ENCODE measurements around the gene SEPHS2. TPM values are rescaled to one million over a fixed set of nuclear protein-coding genes. Genes with fewer than 3 reads are reported as not detected.

The SEPHS2 gene
- total RNA-seq, 1 experiment from 2014 or later = 53.5 TPM

GRCh38 chr16:30429678-30430427 lies 15.8 kb downstream of the SEPHS2 start, which contains the start of gene DCTPP1 (continued):
- TF ChIP-seq ATF2 (CRISPR knock-in tag; IDR thresholded peaks at IDR 0.05; ENCODE audit: borderline replicate concordance, low read depth) (no peak), NFYB (CRISPR knock-in tag; conservative IDR thresholded peaks at IDR 0.05; ENCODE audit: low read depth) (peak; percentile 60), NFE2L1 (CRISPR knock-in tag; IDR thresholded peaks at IDR 0.05) (no peak), IRF1 (CRISPR knock-in tag; IDR thresholded peaks at IDR 0.05) (peak; percentile 79), SP1 (CRISPR knock-in tag; conservative IDR thresholded peaks at IDR 0.05) (peak; percentile 92), MYBL2 (CRISPR knock-in tag; IDR thresholded peaks at IDR 0.05) (peak; percentile 85; the same call in 1 of the 2 replicates), FOXP1 (CRISPR knock-in tag; IDR thresholded peaks at IDR 0.05; ENCODE audit: borderline replicate concordance) (peak; percentile 39; the same call in 1 of the 2 replicates)

GRCh38 chr16:30429418-30429677 lies 16.3 kb downstream of the SEPHS2 start:
- peak; percentile 31 for ATAC-seq
- CTCF ChIA-PET = interaction anchor here (0.5 to 2.9 kb wide), 79 partner anchors 10 to 714 kb away, joined by 3 to 79 read pairs (median 6); partner anchors contain the start of genes ALDOA, CD2BP2, CORO1A and FBRS

GRCh38 chr16:30428055-30428454 lies 17.6 kb downstream of the SEPHS2 start:
- H3K36me3 Mint-ChIP-seq = peaks cover 34% of the 10 kb centered on the region
- ChIA-PET CTCF (no interaction called here), POLR2A (no interaction called here)
- no peaks in the 10 kb centered on the region for H3K9me3 Mint-ChIP-seq
- peaks cover 17% of the 10 kb centered on the region for H3K4me1 Mint-ChIP-seq
- H3K4me3 Mint-ChIP-seq = peak overlapping the region; percentile 24; the same call in 1 of the 2 replicates
- no peak overlapping the region; the same call in 1 of the 2 replicates for H3K27ac Mint-ChIP-seq
- DNase-seq (ENCODE audit: low spot score) = no peak
- no peak for ATAC-seq
- peaks cover 7% of the 10 kb centered on the region for H3K27me3 Mint-ChIP-seq (ENCODE audit: low read depth)
- TF ChIP-seq ZNF232 (CRISPR knock-in tag; IDR thresholded peaks at IDR 0.05) = no peak
- TF ChIP-seq E2F4 (CRISPR knock-in tag; IDR thresholded peaks at IDR 0.05; ENCODE audit: borderline replicate concordance, low read depth) = no peak
- no peak for TF ChIP-seq ZNF281 (CRISPR knock-in tag; IDR thresholded peaks at IDR 0.05)
- no peak for TF ChIP-seq ESRRA (CRISPR knock-in tag; IDR thresholded peaks at IDR 0.05; ENCODE audit: borderline replicate concordance)
- no peak for TF ChIP-seq TCF7 (CRISPR knock-in tag; IDR thresholded peaks at IDR 0.05; ENCODE audit: low read depth)

More at GRCh38 chr16:30429418-30429677, 16.3 kb downstream of the SEPHS2 start:
- no peak for DNase-seq (ENCODE audit: low spot score)
- Mint-ChIP-seq H3K4me3 (no peak overlapping the region), H3K36me3 (peaks cover 22% of the 10 kb centered on the region), H3K4me1 (peaks cover 17% of the 10 kb centered on the region), H3K9me3 (no peaks in the 10 kb centered on the region), H3K27me3 (ENCODE audit: low read depth) (peaks cover 17% of the 10 kb centered on the region), H3K27ac (peak overlapping the region; percentile 79; the same call in 1 of the 2 replicates)
- POLR2A ChIA-PET = interaction anchor here (0.6 to 1.5 kb wide), 11 partner anchors 7 to 196 kb away, joined by 3 to 15 read pairs (median 4); partner anchors contain the start of genes ZNF689 and ZNF785
- no peak for TF ChIP-seq MLX (CRISPR knock-in tag; IDR thresholded peaks at IDR 0.05)
- no peak for TF ChIP-seq ERG (CRISPR knock-in tag; IDR thresholded peaks at IDR 0.05)
- no peak for TF ChIP-seq CDX4 (CRISPR knock-in tag; IDR thresholded peaks at IDR 0.05; ENCODE audit: borderline replicate concordance)
- TF ChIP-seq ZNF121 (CRISPR knock-in tag; IDR thresholded peaks at IDR 0.05) = no peak
- no peak for TF ChIP-seq EMX1 (CRISPR knock-in tag; IDR thresholded peaks at IDR 0.05)
- TF ChIP-seq NR3C1 (CRISPR knock-in tag; conservative IDR thresholded peaks at IDR 0.05; ENCODE audit: low read depth) = no peak
- no peak for TF ChIP-seq KAT7 (CRISPR knock-in tag; IDR thresholded peaks at IDR 0.05; ENCODE audit: borderline replicate concordance)
- TF ChIP-seq SMAD3 (CRISPR knock-in tag; IDR thresholded peaks at IDR 0.05; ENCODE audit: borderline replicate concordance) = no peak
- TF ChIP-seq CREB1 (CRISPR knock-in tag; IDR thresholded peaks at IDR 0.05) = no peak
